Memory B cell (primary cell): ENCODE measurements around the gene FBXL16.

Experiments used
- ATAC-seq: fragments of 150-1000 bp; cut with Tn5 transposase; 2 replicates; pipeline ENCODE4 v1.10.0; 2021; ENCODE audit warnings: low read depth, mild to moderate bottlenecking, moderate library complexity
- DNase-seq, 2 donors: peaks; one replicate each; pipeline ENCODE4 v3.0.0; 2022; ENCODE audit warnings: low spot score in 2 of 2
- H3K27ac Mint-ChIP-seq: one replicate; pipeline ENCODE4 v1.8.0; 2022; ENCODE audit warnings: mild to moderate bottlenecking, moderate library complexity, mixed read lengths
- H3K27me3 Mint-ChIP-seq: one replicate; pipeline ENCODE4 v1.8.0; 2022; ENCODE audit warnings: mixed read lengths
- H3K36me3 Mint-ChIP-seq: one replicate; pipeline ENCODE4 v1.8.0; 2022; ENCODE audit warnings: mild to moderate bottlenecking, mixed read lengths
- H3K4me1 Mint-ChIP-seq: one replicate; pipeline ENCODE4 v1.8.0; 2022; ENCODE audit warnings: mixed read lengths
- H3K4me3 Mint-ChIP-seq: one replicate; pipeline ENCODE4 v1.8.0; 2022; ENCODE audit warnings: mild to moderate bottlenecking, moderate library complexity, mixed read lengths
- H3K9me3 Mint-ChIP-seq: one replicate; pipeline ENCODE4 v1.8.0; 2022; ENCODE audit warnings: mixed read lengths

Gene FBXL16

GRCh38 chr16:645852-646678 lies 59.5 kb downstream of the FBXL16 start:
- no peaks in the 10 kb centered on the region for H3K36me3 Mint-ChIP-seq
- peaks cover 26% of the 10 kb centered on the region for H3K4me1 Mint-ChIP-seq
- DNase-seq, result no peak
- no peak overlapping the region for H3K27ac Mint-ChIP-seq
- H3K27me3 Mint-ChIP-seq, result no peaks in the 10 kb centered on the region
- no peak overlapping the region for H3K4me3 Mint-ChIP-seq
- no peaks in the 10 kb centered on the region for H3K9me3 Mint-ChIP-seq
- no peak for ATAC-seq

DNA sequence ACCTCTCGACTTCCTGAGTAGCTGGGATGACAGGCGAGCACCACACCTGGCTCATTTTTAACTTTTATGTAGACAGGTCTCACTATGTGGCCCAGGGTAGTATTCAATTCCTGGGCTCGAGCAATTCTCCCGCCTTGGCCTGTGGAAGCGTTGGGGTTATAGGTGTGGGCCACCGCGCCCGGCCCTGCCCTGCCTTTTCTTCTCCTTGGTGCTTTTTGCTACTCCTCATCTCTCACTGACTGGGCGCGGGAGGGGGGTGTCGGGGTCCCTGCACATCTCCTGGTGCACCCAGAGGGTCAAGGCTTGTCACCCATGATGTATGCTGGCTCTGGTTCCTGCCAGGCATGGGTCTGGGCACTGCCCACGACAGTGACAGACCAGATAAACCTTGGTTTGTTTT lies 61.0 kb downstream of the FBXL16 start:
- no peak for ATAC-seq

GRCh38 chr16:643050-643368 lies 62.6 kb downstream of the FBXL16 start:
- Mint-ChIP-seq H3K36me3 (no peaks in the 10 kb centered on the region), H3K27ac (peak overlapping the region; percentile 63)
- no peak for ATAC-seq

More for the DNA sequence above, 61.0 kb downstream of the FBXL16 start:
- Mint-ChIP-seq H3K36me3 (no peaks in the 10 kb centered on the region), H3K27ac (peak overlapping the region; percentile 3), H3K9me3 (no peaks in the 10 kb centered on the region), H3K27me3 (no peaks in the 10 kb centered on the region), H3K4me1 (peaks cover 26% of the 10 kb centered on the region), H3K4me3 (peak overlapping the region; percentile 18)
- no peak for DNase-seq

More at GRCh38 chr16:643050-643368, 62.6 kb downstream of the FBXL16 start:
- no peaks in the 10 kb centered on the region for H3K9me3 Mint-ChIP-seq
- no peaks in the 10 kb centered on the region for H3K27me3 Mint-ChIP-seq
- H3K4me3 Mint-ChIP-seq, result peak overlapping the region; percentile 81
- peaks cover 29% of the 10 kb centered on the region for H3K4me1 Mint-ChIP-seq
- no peak for DNase-seq
